K562 (cell line): Measurements from ENCODE around the gene SLC25A28. TPM values are rescaled to one million over a fixed set of nuclear protein-coding genes. Genes with fewer than 3 reads are reported as not detected.

Experiments used
- BCL6 ChIP-seq: fragments of 250-450 bp; sonication (Bioruptor Pico); IDR thresholded peaks from 2 replicates; pipeline ENCODE4 v1.4.0; 2020
- DNMT1 ChIP-seq: fragments of 450-650 bp; IDR thresholded peaks from 2 replicates; pipeline ENCODE4 v1.6.1; 2016; ENCODE audit warnings: antibody characterized with exemption, mild to moderate bottlenecking
- MYC ChIP-seq, 2 experiments: fragments of 250-450 bp in 1 of 2; sonication (Bioruptor Pico) in 1 of 2; IDR thresholded peaks; 2 replicates each; pipeline versions ENCODE4 v1.5.1 to v1.6.1; 2012 to 2021; ENCODE audit warnings: low read depth in 2 of 2, borderline replicate concordance in 1 of 2, improper control_type of control experiment in 1 of 2, low read length in 1 of 2, mild to moderate bottlenecking in 1 of 2, moderate library complexity in 1 of 2
- OTX1 ChIP-seq: fragments of 450-650 bp; formaldehyde crosslinking; IDR thresholded peaks from 2 replicates; pipeline ENCODE4 v1.4.0; 2022; ENCODE audit warnings: mild to moderate bottlenecking
- RBFOX2 ChIP-seq: fragments of 200-400 bp; formaldehyde crosslinking; IDR thresholded peaks from 2 replicates; pipeline ENCODE4 v1.6.1; 2017; ENCODE audit warnings: low read depth, mild to moderate bottlenecking, low read length, moderate library complexity
- SMARCC2 ChIP-seq: fragments of 450-650 bp; IDR thresholded peaks from 2 replicates; pipeline ENCODE4 v1.6.1; 2017; ENCODE audit warnings: antibody characterized with exemption, moderate library complexity, mild to moderate bottlenecking, low read depth
- TAF9B ChIP-seq: fragments of 450-650 bp; IDR thresholded peaks from 2 replicates; pipeline ENCODE4 v1.6.1; 2018; ENCODE audit warnings: mild to moderate bottlenecking; ENCODE audit not compliant: partially characterized antibody
- ZBTB33 ChIP-seq: sonication (generic); formaldehyde crosslinking; IDR thresholded peaks from 2 replicates; pipeline ENCODE4 v1.8.1; 2023; ENCODE audit warnings: mild to moderate bottlenecking, missing genetic modification reagents
- ZKSCAN1 ChIP-seq: fragments of 150-350 bp; IDR thresholded peaks from 2 replicates; pipeline ENCODE4 v1.6.1; 2016; ENCODE audit warnings: low read depth, low read length
- ZNF174 ChIP-seq: fragments of 250-450 bp; sonication (Bioruptor Pico); IDR thresholded peaks from 2 replicates; pipeline ENCODE4 v1.4.0; 2020; ENCODE audit warnings: mild to moderate bottlenecking
- ZNF280A ChIP-seq: fragments of 450-650 bp; IDR thresholded peaks from 2 replicates; pipeline ENCODE4 v1.6.1; 2018; ENCODE audit warnings: mild to moderate bottlenecking, low read depth; ENCODE audit not compliant: partially characterized antibody
- polyA plus RNA-seq, 8 experiments: library from polyadenylated mRNA; depleted of rRNA in 4 of 8; stranded (reverse) in 5 of 8; unstranded in 3 of 8; fragments of >200 nt; fragmentation: Nextera tagmentation in 2 of 8; fragmentation: Illumina TruSeq in 1 of 8; extraction: Ambion mirVana in 2 of 8; extraction: Trizol in 1 of 8; gene quantifications; 2 replicates each; pipeline versions ENCODE4 v1.2.1 to v1.2.3, GENCODE V29; 2011 to 2014; ENCODE audit warnings: inconsistent platforms in 1 of 8, missing spikeins in 1 of 8
- total RNA-seq, 7 experiments: library from RNA; depleted of rRNA in 6 of 7; stranded (reverse); fragments of >200 nt in 6 of 7; fragmentation: Illumina TruSeq in 2 of 7; extraction: Trizol in 2 of 7; gene quantifications; 2 replicates each; pipeline versions ENCODE4 v1.2.1 to v1.2.3, GENCODE V29; 2011 to 2021; ENCODE audit warnings: low replicate concordance in 1 of 7
- TF ChIP-seq, protein P1 (sequence below): fragments of 450-650 bp; IDR thresholded peaks from one replicate; pipeline ENCODE4 v1.6.1; 2018; ENCODE audit warnings: mild to moderate bottlenecking, moderate library complexity; ENCODE audit not compliant: partially characterized antibody
- TF ChIP-seq, protein P2 (sequence below), 2 experiments: fragments of 450-650 bp; formaldehyde crosslinking in 1 of 2; IDR thresholded peaks; 2 replicates each; pipeline versions ENCODE4 v1.4.0 to v1.6.1; 2014 to 2020; ENCODE audit warnings: mild to moderate bottlenecking in 2 of 2, borderline replicate concordance in 1 of 2, low read depth in 1 of 2

The SLC25A28 gene
- total and polyA plus RNA-seq, 9 of the 15 experiments (the other 6 are each of a cell fraction or from before 2014, with no cell fraction given): 6.2 to 32.3 (median 18.8) TPM

DNA sequence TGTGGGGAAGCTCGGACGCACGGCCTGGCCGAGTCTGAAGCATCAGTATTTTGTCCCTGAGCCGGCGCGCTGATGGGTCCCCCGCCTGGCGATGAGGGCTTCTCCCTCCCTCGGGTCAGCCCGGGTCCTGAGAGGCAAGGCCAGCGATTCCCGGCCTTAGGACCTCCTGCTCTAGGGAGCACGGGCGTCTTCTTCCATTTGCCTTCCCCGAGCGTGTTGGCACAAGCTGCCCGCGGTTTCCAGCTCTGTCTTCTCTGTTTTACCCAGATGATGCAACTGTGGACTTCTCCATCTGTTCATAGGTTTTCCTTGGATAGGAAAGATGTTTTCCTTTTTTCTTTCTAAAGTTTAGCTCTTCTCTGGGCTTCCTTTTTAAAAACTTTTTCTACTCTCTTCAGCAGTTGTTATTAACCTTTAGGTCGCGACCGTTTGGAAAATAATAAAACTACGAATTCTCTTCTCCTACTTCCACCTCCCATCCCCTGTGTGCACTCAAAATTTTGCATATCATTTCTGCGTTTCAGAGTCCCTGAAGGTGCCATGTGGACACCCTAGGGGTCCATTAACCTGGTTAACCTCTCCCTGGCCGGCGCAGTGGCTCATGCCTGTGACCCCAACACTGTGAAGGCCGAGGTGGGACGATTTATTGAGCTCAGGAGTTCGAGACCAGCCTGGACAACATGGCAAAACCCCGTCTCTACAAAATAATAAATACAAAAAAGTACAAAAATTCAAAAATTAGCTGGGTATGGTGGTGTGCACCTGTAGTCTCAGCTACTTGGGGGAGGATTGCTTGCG lies 1.4 kb upstream of the SLC25A28 start (continued):
- TF ChIP-seq, protein P1, sequence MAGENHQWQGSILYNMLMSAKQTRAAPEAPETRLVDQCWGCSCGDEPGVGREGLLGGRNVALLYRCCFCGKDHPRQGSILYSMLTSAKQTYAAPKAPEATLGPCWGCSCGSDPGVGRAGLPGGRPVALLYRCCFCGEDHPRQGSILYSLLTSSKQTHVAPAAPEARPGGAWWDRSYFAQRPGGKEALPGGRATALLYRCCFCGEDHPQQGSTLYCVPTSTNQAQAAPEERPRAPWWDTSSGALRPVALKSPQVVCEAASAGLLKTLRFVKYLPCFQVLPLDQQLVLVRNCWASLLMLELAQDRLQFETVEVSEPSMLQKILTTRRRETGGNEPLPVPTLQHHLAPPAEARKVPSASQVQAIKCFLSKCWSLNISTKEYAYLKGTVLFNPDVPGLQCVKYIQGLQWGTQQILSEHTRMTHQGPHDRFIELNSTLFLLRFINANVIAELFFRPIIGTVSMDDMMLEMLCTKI: no peak
- TF ChIP-seq DNMT1: no peak
- peak; percentile 56 for TF ChIP-seq RBFOX2
- peak; percentile 13 for TF ChIP-seq TAF9B
- TF ChIP-seq BCL6 (CRISPR knock-in tag): no peak
- TF ChIP-seq MYC (IDR thresholded peaks at IDR 0.05; ENCODE audit: low read depth, low read length): no peak
- TF ChIP-seq MYC (CRISPR knock-in tag; IDR thresholded peaks at IDR 0.05; ENCODE audit: borderline replicate concordance, low read depth): no peak
- no peak for TF ChIP-seq ZNF280A
- TF ChIP-seq, protein P2, sequence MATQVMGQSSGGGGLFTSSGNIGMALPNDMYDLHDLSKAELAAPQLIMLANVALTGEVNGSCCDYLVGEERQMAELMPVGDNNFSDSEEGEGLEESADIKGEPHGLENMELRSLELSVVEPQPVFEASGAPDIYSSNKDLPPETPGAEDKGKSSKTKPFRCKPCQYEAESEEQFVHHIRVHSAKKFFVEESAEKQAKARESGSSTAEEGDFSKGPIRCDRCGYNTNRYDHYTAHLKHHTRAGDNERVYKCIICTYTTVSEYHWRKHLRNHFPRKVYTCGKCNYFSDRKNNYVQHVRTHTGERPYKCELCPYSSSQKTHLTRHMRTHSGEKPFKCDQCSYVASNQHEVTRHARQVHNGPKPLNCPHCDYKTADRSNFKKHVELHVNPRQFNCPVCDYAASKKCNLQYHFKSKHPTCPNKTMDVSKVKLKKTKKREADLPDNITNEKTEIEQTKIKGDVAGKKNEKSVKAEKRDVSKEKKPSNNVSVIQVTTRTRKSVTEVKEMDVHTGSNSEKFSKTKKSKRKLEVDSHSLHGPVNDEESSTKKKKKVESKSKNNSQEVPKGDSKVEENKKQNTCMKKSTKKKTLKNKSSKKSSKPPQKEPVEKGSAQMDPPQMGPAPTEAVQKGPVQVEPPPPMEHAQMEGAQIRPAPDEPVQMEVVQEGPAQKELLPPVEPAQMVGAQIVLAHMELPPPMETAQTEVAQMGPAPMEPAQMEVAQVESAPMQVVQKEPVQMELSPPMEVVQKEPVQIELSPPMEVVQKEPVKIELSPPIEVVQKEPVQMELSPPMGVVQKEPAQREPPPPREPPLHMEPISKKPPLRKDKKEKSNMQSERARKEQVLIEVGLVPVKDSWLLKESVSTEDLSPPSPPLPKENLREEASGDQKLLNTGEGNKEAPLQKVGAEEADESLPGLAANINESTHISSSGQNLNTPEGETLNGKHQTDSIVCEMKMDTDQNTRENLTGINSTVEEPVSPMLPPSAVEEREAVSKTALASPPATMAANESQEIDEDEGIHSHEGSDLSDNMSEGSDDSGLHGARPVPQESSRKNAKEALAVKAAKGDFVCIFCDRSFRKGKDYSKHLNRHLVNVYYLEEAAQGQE (IDR thresholded peaks at IDR 0.05; ENCODE audit: borderline replicate concordance): no peak
- TF ChIP-seq, protein P2 (CRISPR knock-in tag; IDR thresholded peaks at IDR 0.05; ENCODE audit: low read depth): 0 out of 2 replicates have a peak, but pooled peaks have one; percentile 8
- no peak for TF ChIP-seq SMARCC2
- TF ChIP-seq ZKSCAN1: no peak
- TF ChIP-seq OTX1 (CRISPR knock-in tag): no peak
- no peak for TF ChIP-seq ZBTB33 (CRISPR knock-in tag)
- no peak for TF ChIP-seq ZNF174 (CRISPR knock-in tag)
